HG03095 (cell line): ENCODE results near the gene ATP1A3.
A peak's percentile ranks its signal among the peaks of the same experiment; 100 is the strongest.
"Not testable (repeated sequence)": the region's sequence is repeated elsewhere in the genome, so short reads cannot be mapped to it uniquely, and the experiment has no call there.

Source experiments
- ATAC-seq: cut with Tn5 transposase; IDR thresholded peaks from one replicate; pipeline ENCODE4 v1.9.1; 2021; ENCODE audit warnings: moderate library complexity; ENCODE audit not compliant: unreplicated experiment

Gene ATP1A3

DNA sequence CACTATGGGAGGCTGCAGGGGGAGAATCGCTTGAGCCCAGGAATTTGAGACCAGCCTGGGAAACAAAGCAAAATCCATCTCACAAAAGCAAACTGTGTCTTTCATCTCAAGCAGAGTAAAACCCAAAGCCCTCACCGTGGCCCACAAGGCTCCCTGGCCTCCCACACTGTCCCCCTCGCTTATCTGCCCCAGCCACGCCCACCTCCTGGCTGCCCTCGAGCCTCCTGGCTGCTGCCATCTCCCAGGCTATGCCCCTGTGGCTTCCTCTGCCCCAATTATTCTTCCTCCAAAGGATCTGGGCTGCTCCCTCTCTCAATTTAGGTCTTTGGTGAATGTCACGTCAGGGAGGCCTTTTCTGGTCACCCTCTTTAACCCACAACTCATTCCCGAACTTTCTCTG is 38.5 kb downstream of the ATP1A3 start:
- no peak for ATAC-seq

DNA sequence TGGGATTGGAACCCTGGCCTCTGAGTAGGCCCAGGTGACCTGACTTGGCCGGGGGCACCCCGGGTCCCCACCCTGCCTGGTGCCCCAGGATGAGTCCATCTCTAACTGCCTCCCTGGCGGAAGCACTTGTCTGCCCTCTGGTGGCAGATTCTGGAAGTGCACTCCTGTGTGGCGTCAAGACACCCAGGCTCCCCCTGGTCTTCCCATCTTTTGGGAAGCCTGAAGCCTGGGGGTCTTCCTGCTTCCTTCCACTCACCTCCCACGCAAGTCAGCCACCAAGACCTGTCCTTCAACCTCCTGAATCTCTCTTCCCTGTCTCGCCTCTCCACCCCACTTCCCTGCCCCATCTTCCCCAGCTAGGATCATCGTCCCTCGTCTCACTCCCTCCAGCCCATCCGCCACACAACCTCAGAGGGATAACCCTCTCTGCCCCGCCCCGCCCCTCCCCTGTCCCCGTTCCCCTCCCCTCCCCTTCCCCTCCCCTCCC is 42.3 kb downstream of the ATP1A3 start:
- ATAC-seq: no peak

DNA sequence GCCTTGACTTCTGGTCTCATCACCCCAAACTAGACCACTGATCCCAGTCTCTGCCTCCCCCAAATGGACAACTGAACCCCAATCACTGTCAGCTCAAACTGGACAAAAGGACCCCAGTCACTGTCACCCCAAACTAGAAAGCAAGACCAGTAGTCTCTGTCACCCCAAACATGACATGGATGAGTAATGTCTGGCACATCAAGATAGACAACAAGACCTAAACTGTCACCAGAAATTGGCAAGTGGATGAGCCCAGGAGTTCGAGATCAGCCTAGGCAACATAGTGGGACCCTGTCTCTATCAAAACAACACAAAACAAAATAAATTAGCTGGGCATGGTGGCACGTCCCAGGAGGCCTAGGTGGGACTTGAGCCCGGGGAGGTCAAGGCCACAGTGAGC is 46.9 kb downstream of the ATP1A3 start:
- ATAC-seq: no peak

DNA sequence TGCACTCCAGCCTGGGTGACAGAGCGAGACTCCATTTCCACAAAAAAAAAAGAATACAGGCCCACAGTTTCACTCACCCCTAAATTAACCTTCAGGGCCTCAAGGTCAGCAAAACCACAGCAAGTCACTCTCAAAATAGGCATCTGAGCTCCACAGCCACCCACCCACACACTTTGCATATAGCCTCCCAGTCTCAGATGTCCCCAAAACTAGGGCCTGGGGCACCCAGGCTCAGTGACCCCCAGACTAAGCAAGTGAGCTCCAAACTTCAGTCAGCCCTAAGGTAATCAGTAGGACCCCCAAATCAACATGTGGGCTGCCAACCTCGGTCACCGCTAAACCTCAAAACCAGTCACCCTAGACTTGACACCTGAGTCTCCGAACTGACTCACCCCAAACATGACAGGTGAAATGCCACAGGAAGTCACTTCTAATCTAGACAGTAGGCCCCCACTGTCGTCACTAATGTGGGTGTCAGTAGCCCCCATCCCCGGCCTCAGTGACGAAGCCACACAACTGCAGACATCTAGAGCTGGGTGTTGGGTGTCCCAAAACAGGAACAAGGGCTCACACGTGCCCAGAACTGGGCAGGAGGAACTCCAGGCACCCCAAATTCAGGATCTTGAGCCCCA is 48.8 kb downstream of the ATP1A3 start:
- ATAC-seq: peak; percentile 69

DNA sequence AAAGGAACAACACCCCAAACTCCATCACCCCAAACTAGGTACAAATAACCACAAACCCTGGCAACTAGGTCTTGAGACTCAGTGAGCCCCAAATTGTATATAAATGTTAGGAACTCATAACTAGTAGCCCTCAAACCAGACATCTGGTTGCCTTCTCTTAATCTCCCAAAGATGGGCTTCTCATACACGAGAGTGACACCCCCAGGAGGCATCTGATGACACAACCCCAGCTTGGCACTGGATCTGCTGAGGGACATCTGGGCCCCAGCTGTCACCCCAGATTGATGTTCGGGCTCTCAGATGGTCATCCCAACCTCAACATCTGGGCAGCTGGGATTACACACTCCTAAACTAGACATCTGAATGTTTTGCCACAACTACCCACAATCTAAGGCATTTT is 49.7 kb downstream of the ATP1A3 start:
- ATAC-seq: no peak

DNA sequence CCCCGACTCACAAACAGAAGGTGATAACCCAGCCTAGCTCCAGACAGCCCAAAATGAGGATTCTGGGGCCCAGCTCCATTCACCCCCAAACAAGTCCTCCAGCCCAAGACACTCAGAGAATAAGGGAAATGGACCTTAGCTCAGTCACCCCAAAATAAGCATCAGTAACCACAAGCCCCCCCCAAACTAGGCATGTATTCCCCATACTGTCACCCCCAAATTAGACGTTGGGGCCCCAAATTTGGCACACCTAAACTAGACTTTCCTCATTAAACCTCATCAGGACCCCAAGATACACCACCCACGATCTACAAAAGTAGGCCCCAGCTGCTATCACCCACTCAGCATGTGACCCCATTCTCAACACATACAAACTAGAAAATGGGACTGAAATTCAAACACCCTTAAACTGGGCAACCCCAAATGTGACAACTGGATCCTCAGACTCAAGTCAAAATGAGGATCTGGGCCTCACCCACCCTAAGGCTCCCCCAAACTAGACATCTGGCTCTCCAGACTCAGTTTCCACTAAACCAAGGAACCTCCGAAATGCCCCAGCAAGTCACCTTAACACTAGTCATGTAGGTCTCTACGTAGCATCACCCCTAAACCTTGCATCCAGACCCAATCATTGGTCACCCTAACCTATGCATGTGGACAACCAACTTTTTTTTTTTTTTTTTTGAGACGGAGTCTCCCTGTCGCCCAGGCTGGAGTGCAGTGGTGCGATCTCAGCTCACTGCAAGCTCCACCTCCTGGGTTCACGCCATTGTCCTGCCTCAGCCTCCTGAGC is 52.4 kb downstream of the ATP1A3 start:
- ATAC-seq: no peak

DNA sequence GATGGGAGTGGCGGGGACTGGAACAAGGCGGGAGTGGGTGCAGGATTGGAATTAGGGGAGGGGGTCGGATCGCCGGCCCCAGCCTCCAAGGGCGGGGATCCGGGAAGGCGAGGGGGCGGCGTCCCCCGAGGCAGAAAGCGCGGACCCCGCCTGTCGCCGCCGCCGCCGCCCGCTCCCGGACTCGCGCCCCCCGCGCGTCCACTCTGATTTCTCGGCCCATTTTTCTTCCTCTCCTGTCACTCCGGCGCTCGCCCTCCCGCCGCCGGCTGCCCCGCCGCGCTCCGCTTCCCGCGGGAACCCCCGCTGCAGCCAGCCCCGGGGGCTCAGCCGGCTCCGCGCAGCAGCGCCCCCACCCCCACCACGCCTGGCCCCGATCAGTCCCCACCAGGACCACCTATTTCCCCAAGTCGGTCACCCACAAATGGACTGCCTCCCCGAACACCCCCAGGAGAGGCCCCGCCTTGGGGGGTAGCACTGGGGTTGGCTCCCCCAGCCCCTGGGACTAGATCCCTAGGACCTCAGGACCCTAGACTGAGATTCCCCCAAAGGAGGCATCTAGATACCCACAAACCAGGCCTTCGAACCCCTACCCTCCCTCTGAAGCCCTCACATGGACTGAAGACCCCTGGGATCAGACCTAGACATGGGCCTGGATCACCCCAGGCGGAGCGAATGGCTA is 53.2 kb downstream of the ATP1A3 start:
- no peak for ATAC-seq

DNA sequence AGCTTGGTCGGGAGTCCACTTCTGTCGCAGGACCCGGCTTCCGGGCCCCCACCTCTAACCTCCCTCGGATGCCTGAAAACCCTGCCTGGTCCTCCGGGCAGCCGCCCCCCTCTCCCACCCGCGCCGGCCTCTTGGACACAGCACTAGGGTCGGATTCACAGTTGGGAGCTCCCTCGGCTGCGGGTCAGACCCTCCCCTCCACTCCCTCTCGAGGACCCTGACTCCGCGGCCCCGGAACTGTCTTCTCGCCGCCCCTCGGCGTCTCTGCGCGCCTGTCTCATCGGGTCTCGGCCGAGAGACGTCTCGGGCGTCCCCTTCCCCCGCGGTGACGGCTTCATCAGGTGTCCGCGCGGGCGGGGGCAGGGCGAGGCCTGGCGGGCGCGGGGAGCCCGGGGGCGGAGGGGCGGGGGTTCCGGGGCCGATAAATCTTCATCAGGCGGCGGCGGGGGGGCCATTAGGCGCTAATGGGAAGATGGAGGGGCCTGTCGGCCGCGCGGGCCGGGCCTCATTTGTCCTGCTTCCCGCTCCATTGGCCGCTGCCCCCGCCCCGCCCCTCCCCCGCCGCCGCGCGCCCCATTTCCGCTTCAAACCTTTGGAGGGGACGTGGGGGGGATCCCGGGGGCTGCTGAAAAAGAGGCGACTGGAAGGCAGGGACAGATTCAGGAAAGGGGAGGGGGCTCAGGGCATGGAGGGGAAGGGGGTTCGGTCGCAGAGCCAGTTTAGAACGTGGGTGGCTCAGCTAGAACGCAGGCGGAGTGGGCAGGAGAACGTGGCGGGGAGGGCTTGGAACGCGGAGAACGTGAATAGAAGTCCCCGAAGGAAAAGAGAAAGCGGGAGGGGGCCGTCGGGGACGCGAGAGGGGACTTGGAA is 53.9 kb downstream of the ATP1A3 start:
- no peak for ATAC-seq

DNA sequence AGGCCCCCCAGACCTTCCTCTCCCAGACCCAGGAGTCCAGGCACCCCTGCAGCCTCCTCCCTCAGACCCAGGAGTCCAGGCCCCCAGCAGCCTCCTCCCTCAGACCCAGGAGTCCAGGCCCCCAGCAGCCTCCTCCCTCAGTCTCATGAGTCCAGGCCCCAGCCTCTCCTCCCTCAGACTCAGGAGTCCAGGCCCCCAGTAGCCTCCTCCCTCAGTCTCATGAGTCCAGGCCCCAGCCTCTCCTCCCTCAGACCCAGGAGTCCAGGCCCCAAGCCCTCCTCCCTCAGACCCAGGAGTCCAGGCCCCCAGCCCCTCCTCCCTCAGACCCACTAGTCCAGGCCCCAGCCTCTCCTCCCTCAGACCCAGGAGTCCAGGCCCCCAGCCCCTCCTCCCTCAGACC is 54.8 kb downstream of the ATP1A3 start:
- not testable (repeated sequence) for ATAC-seq

DNA sequence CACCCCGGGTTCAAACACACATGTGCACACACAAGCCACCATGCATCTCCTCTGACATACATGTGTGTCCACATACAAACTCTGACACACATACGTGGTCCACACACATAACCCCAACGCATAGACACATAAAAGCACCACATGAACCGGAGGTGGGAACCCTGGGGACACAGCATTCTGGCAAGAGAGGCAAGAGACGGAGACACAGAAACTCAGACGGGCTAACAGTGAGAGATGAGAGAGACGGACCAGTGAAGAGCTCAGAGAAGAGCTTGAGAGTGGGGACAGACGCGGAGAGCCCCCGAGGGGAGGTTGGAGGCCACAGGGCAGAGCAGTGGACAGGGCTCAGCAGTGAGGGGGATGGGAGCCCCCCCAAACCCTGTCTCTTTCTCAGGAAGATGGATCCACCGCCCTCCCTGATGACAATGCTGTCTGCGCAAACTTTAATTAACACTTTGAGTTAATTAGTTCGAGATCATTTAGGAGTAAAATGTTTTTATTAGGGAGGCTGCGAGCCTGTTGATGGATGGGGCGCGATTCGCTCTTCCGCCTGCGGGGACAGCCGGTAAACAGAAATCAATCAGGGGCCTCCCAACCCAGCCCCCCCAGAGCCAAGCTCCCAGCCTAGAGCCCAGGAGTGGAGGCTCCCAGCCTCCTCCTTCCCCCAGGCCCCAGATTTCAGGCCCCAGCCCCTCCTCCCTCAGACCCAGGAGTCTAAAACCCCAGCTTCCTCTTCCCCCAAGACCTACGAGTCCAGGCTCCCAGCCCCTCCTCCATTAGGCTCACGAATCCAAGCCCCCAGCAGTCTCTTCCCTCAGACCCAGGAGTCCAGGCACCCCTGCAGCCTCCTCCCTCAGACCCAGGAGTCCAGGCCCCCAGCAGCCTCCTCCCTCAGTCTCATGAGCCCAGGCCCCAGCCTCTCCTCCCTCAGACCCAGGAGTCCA is 56.2 kb downstream of the ATP1A3 start:
- no peak for ATAC-seq

DNA sequence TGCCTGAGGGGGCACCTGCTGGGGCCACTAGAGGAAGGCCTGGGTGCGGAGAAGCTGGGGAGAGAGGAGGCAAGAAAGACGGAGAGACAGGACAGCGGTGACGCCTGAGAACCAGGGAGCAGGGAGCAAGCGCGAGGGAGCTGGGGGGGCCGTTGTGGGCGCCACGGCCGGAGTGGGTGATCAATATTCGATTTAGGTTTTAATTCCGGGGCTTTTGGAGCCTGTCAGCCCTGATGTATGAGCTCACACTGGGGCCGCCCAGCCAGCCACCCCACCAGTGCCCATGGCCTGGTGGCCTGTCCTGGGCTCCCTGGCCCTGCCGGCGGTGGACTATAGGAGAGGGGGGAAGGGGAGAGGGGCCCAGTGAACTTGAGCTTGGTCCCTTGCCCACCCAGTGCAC is 57.1 kb downstream of the ATP1A3 start:
- ATAC-seq: no peak

DNA sequence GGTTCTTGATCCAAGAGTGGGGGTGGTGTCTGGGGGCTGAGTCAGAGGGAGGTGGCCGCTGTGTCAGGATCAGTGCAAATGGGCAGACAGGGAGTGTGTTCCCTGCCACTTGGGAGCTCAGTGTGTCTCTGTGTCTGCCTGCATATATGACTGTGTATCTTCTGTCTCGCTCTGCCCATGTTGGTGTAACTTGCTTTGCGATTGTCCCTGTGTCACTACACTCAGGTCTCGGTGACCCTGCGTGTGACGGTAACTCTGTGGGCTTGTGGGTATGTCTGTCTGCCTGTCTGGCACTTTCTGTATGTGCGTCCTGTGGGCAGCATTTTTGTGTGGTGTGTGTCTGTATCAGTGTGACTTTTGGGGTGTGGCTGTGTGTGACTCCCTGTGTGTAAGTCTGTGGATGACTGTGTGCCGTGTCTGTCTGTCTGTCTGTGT is 57.6 kb downstream of the ATP1A3 start:
- ATAC-seq: no peak

DNA sequence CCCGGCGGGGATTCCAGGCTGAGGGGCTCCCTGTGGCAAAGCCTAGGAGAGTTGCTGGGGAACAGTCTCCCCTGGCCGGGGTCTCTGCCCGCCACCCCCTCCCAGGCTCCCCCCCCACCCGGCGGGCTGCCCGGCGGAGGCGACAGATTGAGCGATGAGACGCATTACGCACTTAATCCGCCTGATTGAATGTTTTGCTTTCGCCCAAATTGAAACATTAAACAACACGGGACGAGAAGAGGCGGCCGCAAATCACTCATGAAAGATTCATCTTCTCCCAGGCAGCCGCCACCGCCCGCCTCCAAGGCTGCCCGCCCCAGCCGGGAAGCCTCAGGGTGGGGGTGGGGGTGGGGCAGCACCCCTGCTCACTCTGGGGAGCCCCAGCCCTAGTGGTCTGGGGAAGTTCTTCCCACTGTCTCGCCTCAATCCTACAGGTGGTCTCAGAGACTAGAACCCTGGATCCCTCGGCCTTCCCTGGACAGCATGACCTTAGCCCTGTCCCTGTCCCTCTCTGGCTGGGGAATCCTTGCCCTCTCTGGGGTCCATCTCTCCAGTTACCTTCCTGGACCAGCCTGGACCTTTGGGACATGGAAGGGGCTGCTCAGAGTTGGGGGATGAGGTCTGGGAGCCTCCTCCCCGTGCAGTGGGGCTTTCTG is 58.1 kb downstream of the ATP1A3 start:
- ATAC-seq: no peak

DNA sequence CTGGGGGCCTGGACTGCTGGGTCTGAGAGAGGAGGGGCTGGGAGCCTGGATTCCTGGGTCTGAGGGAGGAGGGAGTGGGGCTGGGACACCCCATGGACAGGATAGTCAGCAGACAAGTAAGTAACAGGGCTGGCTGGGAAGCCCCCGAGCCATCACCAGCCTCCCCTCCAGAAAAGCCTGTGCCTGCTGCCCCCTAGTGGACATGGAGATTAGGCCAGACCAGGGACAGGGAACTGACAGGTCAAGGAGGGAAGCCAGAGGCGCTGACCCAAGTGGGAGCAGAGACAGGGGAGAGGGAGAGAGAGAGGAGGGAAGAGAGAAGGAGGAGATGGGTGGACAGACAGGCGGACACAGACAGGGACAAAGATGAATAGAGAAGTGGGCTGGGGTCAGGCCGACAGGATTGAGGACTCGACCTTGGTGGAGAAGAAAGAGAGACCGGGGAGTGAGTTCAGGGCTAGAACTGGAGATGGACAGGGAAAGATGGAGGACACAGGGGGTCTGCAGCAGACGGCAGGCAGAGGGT is 59.1 kb downstream of the ATP1A3 start:
- no peak for ATAC-seq

DNA sequence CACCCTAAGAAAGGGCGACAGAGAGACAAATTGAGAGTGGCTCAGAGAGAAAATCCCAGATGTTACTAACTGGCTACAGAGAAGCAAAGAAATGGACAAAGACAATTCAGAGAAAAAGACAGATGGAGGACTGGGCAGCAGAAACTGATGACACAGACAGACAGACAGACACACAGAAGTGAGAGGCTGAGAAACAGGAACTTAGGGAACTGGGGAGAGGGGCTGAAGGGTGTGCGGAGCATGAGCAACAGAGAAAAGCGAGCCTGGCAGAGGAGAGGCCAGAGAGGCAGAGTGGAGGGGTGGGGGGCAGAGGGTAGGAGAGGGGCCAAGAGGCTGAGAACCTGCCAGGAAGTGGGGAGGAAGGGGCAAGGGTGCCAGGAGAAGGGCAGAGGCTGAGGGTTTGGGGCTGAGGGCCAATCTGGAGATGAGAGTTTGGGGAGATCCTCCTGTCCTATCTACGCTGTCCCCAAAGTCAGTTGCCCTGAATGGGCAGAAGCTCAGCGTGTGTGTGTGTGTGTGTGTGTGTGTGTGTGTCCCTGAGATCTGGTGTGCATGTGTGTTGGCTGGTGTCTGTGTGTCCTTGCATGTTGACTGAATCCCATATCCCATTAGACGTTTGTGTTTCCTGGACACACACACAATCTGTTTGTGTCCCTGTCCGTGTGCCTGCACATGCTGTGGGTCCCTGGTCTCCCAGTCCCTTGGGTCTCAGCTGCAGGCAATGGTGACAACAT is 60.2 kb downstream of the ATP1A3 start:
- ATAC-seq: no peak

DNA sequence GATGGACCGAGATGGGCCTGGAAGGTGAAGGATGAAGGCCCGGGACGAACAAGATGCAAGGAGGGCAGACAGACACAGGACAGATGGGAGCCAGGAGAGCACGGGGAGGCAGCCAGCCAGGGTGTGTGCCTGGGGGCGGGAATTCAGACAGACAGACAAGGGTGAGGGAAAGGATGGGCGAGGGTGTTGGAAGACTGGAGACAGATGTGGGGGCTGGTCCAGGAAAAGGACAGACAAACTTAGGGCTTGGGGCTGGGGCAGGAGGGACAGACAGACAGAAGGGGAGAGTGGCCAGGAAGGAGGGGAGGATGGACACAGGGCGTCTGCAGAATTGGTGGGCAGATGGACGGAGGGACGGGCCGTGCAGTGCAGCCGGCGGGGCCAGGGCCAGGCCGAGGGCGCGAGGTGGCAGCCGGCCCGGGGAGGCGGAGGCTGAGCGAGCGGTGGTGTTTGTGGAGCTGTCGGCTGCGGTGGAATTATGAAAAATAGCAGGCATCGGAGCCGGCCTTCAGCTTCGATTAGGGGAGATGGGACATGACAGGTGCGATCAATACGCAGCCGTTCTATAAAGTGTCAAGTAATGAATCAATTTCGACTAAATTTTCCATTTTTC is 61.2 kb downstream of the ATP1A3 start:
- ATAC-seq: no peak

DNA sequence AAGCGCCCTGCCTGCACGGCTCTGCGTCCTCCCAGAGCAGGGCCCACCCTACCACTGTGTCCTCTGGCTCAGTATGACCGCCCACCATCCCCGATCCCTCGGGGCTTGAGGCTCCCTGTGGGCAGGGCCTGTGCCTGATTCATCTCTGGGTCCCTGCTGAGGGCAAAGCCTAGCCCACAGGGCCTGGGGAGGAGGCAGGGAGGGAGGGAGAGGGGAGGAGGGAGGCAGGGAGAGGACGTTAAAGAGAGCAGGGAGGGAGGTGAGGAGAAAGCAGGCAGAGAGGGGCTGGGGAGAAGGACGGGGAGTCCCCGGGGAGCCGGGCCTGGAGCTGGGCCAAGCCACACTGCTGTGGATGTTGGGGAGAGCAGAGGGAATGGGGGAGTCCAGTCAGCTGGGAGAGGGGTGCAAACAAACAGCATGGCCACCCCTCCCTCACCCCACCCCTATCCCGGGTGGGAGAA is 61.7 kb downstream of the ATP1A3 start:
- ATAC-seq: no peak
